K562 (cell line): ENCODE measurements around the gene HDLBP. TPM values are rescaled to one million over a fixed set of nuclear protein-coding genes. Genes with fewer than 3 reads are reported as not detected.

Experiments
- ATF1 ChIP-seq, 2 experiments: fragments of 450-650 bp in 1 of 2; IDR thresholded peaks; 2 replicates each; pipeline ENCODE4 v1.6.1; 2016; ENCODE audit warnings: missing compliant biosample characterization in 1 of 2, missing genetic modification characterization in 1 of 2
- BCOR ChIP-seq: fragments of 450-650 bp; IDR thresholded peaks from 2 replicates; pipeline ENCODE4 v1.6.1; 2016
- CAMTA2 ChIP-seq: fragments of 250-450 bp; sonication (Bioruptor Pico); conservative IDR thresholded peaks from 2 replicates; pipeline ENCODE4 v1.5.1; 2022
- CCAR2 ChIP-seq: fragments of 200-400 bp; formaldehyde crosslinking; IDR thresholded peaks from 2 replicates; pipeline ENCODE4 v1.6.1; 2017; ENCODE audit warnings: mild to moderate bottlenecking, low read depth, low read length
- DMBX1 ChIP-seq: fragments of 250-450 bp; sonication (Bioruptor Pico); IDR thresholded peaks from 2 replicates; pipeline ENCODE4 v1.8.0; 2022; ENCODE audit warnings: inconsistent platforms, mild to moderate bottlenecking, moderate library complexity, borderline replicate concordance
- EGR1 ChIP-seq: fragments of 450-650 bp; conservative IDR thresholded peaks from 2 replicates; pipeline ENCODE4 v1.6.1; 2017; ENCODE audit warnings: mild to moderate bottlenecking
- EP300 ChIP-seq: IDR thresholded peaks from 2 replicates; pipeline ENCODE4 v1.6.1; 2012; ENCODE audit warnings: low read length, improper control_type of control experiment
- FUS ChIP-seq: fragments of 200-400 bp; formaldehyde crosslinking; optimal IDR thresholded peaks from 2 replicates; pipeline ENCODE3; 2017; ENCODE audit warnings: low read depth, low read length
- GATAD2A ChIP-seq: fragments of 450-650 bp; IDR thresholded peaks from 2 replicates; pipeline ENCODE4 v1.6.1; 2017
- GTF2F1 ChIP-seq: IDR thresholded peaks from 2 replicates; pipeline ENCODE4 v1.6.1; 2011; ENCODE audit warnings: low read depth, low read length, improper control_type of control experiment
- HDAC1 ChIP-seq, 2 experiments: fragments of 450-650 bp; IDR thresholded peaks; 2 replicates each; pipeline ENCODE4 v1.6.1; 2016 to 2017; ENCODE audit warnings: inconsistent platforms in 1 of 2, mild to moderate bottlenecking in 1 of 2, moderate library complexity in 1 of 2
- MEIS2 ChIP-seq: fragments of 450-650 bp; IDR thresholded peaks from 2 replicates; pipeline ENCODE4 v1.6.1; 2014; ENCODE audit warnings: mild to moderate bottlenecking; ENCODE audit not compliant: partially characterized antibody
- SAFB ChIP-seq: fragments of 200-400 bp; formaldehyde crosslinking; IDR thresholded peaks from 2 replicates; pipeline ENCODE4 v1.6.1; 2017; ENCODE audit warnings: low read depth, low read length, borderline replicate concordance
- ZBTB17 ChIP-seq: fragments of 450-650 bp; formaldehyde crosslinking; IDR thresholded peaks from 2 replicates; pipeline ENCODE4 v1.4.0; 2020; ENCODE audit warnings: mild to moderate bottlenecking
- ZEB2 ChIP-seq: fragments of 450-650 bp; IDR thresholded peaks from 2 replicates; pipeline ENCODE4 v1.6.1; 2016
- ZKSCAN1 ChIP-seq: fragments of 150-350 bp; IDR thresholded peaks from 2 replicates; pipeline ENCODE4 v1.6.1; 2016; ENCODE audit warnings: low read depth, low read length
- ZNF311 ChIP-seq: fragments of 250-450 bp; sonication (Bioruptor Pico); IDR thresholded peaks from 2 replicates; pipeline ENCODE4 v1.4.0; 2020; ENCODE audit warnings: mild to moderate bottlenecking, moderate library complexity
- ZNF436 ChIP-seq: fragments of 250-450, 450-650 bp; sonication (Bioruptor Pico); formaldehyde crosslinking; IDR thresholded peaks from 2 replicates; pipeline ENCODE4 v1.7.0; 2020; ENCODE audit warnings: mild to moderate bottlenecking
- ZNF766 ChIP-seq: fragments of 200-800 bp; sonication (Bioruptor generic); conservative IDR thresholded peaks from 2 replicates; pipeline ENCODE4 v1.6.1; 2016; ENCODE audit warnings: missing genetic modification characterization, missing compliant biosample characterization
- polyA plus RNA-seq, 8 experiments: library from polyadenylated mRNA; depleted of rRNA in 4 of 8; stranded (reverse) in 5 of 8; unstranded in 3 of 8; fragments of >200 nt; fragmentation: Nextera tagmentation in 2 of 8; fragmentation: Illumina TruSeq in 1 of 8; extraction: Ambion mirVana in 2 of 8; extraction: Trizol in 1 of 8; gene quantifications; 2 replicates each; pipeline versions ENCODE4 v1.2.1 to v1.2.3, GENCODE V29; 2011 to 2014; ENCODE audit warnings: inconsistent platforms in 1 of 8, missing spikeins in 1 of 8
- total RNA-seq, 7 experiments: library from RNA; depleted of rRNA in 6 of 7; stranded (reverse); fragments of >200 nt in 6 of 7; fragmentation: Illumina TruSeq in 2 of 7; extraction: Trizol in 2 of 7; gene quantifications; 2 replicates each; pipeline versions ENCODE4 v1.2.1 to v1.2.3, GENCODE V29; 2011 to 2021; ENCODE audit warnings: low replicate concordance in 1 of 7
- TF ChIP-seq, protein P1 (sequence below), 3 experiments: fragments of 200-800 bp in 1 of 3; fragments of 250-450 bp in 1 of 3; fragments of 450-650 bp in 1 of 3; sonication (Bioruptor Pico) in 1 of 3; sonication (Bioruptor generic) in 1 of 3; formaldehyde crosslinking in 1 of 3; IDR thresholded peaks; 2 replicates each; pipeline versions ENCODE4 v1.6.1 to v1.8.0; 2016 to 2022; ENCODE audit warnings: mild to moderate bottlenecking in 2 of 3, missing genetic modification characterization in 2 of 3, missing compliant biosample characterization in 1 of 3, moderate library complexity in 1 of 3
- TF ChIP-seq, protein P2 (sequence below): sonication (generic); formaldehyde crosslinking; IDR thresholded peaks from 2 replicates; pipeline ENCODE4 v1.8.1; 2023; ENCODE audit warnings: mild to moderate bottlenecking, missing genetic modification reagents
- TF ChIP-seq, protein P3 (sequence below): fragments of 250-450 bp; sonication (Bioruptor Pico); IDR thresholded peaks from 2 replicates; pipeline ENCODE4 v1.5.0; 2022; ENCODE audit warnings: mild to moderate bottlenecking

The HDLBP gene
- total and polyA plus RNA-seq, 9 of the 15 experiments (the other 6 are each of a cell fraction or from before 2014, with no cell fraction given) = 24.4 to 378 (median 146) TPM

DNA sequence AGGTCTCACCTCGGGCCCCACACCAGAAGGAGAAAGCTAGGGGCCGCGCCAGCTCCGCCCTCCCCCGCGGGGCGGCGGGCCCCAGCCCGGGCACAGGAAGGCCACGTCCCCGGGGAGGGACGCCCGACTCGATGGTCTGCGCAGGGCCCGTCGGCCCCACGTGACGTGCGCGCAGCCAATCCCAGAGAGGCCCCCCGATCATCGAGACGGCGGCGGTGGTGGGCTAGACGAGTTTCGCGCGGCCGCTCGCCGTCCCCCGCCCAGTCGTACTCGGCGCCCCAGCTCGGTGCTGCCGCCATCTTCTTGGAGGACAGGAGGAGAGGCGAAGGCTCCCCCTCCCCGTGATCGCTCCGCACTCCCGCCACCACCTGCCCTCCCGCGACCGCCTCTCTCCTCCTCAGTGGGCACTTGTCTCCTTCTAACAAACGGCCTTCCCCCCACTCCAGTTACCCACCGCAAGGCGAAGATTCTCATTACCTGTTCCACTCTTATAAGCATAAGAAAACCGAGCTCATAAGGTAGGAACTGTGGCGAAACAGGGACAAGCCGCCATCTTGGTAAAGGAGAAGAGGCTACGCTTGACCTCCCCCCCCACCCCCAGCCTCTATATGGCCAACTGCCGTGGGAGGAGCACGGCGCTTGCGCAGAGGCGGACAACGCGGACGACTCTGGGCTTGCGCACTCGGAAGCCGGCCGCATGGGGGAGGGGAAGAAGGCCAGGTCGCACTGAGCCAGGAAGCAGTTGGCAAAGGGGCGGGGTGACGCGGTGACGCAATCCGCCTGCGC is at the start of gene HDLBP (continued):
- TF ChIP-seq, protein P1, sequence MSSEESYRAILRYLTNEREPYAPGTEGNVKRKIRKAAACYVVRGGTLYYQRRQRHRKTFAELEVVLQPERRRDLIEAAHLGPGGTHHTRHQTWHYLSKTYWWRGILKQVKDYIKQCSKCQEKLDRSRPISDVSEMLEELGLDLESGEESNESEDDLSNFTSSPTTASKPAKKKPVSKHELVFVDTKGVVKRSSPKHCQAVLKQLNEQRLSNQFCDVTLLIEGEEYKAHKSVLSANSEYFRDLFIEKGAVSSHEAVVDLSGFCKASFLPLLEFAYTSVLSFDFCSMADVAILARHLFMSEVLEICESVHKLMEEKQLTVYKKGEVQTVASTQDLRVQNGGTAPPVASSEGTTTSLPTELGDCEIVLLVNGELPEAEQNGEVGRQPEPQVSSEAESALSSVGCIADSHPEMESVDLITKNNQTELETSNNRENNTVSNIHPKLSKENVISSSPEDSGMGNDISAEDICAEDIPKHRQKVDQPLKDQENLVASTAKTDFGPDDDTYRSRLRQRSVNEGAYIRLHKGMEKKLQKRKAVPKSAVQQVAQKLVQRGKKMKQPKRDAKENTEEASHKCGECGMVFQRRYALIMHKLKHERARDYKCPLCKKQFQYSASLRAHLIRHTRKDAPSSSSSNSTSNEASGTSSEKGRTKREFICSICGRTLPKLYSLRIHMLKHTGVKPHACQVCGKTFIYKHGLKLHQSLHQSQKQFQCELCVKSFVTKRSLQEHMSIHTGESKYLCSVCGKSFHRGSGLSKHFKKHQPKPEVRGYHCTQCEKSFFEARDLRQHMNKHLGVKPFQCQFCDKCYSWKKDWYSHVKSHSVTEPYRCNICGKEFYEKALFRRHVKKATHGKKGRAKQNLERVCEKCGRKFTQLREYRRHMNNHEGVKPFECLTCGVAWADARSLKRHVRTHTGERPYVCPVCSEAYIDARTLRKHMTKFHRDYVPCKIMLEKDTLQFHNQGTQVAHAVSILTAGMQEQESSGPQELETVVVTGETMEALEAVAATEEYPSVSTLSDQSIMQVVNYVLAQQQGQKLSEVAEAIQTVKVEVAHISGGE (CRISPR knock-in tag; IDR thresholded peaks at IDR 0.05) = peak in 1 of 3 experiments; percentile 23; a peak in 1 of 6 replicates
- TF ChIP-seq EGR1 (peak; percentile 67), CAMTA2 (no peak), MEIS2 (peak; percentile 86), DMBX1 (CRISPR knock-in tag) (0 out of 2 replicates have a peak, but pooled peaks have one; percentile 17), ZNF311 (CRISPR knock-in tag) (no peak), FUS (peak; percentile 79), ZNF436 (CRISPR knock-in tag) (no peak), EP300 (no peak), ZEB2 (no peak), SAFB (peak; percentile 65; the same call in 1 of the 2 replicates), CCAR2 (no peak), ZKSCAN1 (no peak), ZNF766 (no peak; the same call in 1 of the 2 replicates), ATF1 (CRISPR knock-in tag; IDR thresholded peaks at IDR 0.05) (peak; percentile 35; the same call in 1 of the 2 replicates), ATF1 (tag; IDR thresholded peaks at IDR 0.05) (peak; percentile 81), GTF2F1 (no peak), ZBTB17 (CRISPR knock-in tag) (no peak), GATAD2A (no peak), HDAC1 (IDR thresholded peaks at IDR 0.05) (peak in 1 of 2 experiments; percentile 4; a peak in 2 of 4 replicates), BCOR (no peak)
- TF ChIP-seq, protein P2, sequence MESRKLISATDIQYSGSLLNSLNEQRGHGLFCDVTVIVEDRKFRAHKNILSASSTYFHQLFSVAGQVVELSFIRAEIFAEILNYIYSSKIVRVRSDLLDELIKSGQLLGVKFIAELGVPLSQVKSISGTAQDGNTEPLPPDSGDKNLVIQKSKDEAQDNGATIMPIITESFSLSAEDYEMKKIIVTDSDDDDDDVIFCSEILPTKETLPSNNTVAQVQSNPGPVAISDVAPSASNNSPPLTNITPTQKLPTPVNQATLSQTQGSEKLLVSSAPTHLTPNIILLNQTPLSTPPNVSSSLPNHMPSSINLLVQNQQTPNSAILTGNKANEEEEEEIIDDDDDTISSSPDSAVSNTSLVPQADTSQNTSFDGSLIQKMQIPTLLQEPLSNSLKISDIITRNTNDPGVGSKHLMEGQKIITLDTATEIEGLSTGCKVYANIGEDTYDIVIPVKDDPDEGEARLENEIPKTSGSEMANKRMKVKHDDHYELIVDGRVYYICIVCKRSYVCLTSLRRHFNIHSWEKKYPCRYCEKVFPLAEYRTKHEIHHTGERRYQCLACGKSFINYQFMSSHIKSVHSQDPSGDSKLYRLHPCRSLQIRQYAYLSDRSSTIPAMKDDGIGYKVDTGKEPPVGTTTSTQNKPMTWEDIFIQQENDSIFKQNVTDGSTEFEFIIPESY (CRISPR knock-in tag) = no peak
- TF ChIP-seq, protein P3, sequence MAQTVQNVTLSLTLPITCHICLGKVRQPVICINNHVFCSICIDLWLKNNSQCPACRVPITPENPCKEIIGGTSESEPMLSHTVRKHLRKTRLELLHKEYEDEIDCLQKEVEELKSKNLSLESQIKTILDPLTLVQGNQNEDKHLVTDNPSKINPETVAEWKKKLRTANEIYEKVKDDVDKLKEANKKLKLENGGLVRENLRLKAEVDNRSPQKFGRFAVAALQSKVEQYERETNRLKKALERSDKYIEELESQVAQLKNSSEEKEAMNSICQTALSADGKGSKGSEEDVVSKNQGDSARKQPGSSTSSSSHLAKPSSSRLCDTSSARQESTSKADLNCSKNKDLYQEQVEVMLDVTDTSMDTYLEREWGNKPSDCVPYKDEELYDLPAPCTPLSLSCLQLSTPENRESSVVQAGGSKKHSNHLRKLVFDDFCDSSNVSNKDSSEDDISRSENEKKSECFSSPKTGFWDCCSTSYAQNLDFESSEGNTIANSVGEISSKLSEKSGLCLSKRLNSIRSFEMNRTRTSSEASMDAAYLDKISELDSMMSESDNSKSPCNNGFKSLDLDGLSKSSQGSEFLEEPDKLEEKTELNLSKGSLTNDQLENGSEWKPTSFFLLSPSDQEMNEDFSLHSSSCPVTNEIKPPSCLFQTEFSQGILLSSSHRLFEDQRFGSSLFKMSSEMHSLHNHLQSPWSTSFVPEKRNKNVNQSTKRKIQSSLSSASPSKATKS (CRISPR knock-in tag) = no peak
